ENCODE measurements around the gene TMC3. TPM values are rescaled to one million over a fixed set of nuclear protein-coding genes. Genes with fewer than 3 reads are reported as not detected.
A peak's percentile ranks its signal among the peaks of the same experiment; 100 is the strongest.

The TMC3 gene
- total RNA-seq, 1 donor from 2014 or later, result not detected

- Histone ChIP-seq H3K4me1 (peaks cover 25% of the 10 kb centered on the region), H3K4me3 (no peak overlapping the region), H3K27me3 (ENCODE audit: low read depth) (peaks cover 7% of the 10 kb centered on the region), H3K27ac (replicated peaks) (no peak overlapping the region), H3K9me3 (replicated peaks) (no peaks in the 10 kb centered on the region), H3K36me3 (no peaks in the 10 kb centered on the region)
- no peak for DNase-seq
- intact Hi-C loops (cut with micrococcal nuclease), result no loop called here
- TF ChIP-seq, protein P1, sequence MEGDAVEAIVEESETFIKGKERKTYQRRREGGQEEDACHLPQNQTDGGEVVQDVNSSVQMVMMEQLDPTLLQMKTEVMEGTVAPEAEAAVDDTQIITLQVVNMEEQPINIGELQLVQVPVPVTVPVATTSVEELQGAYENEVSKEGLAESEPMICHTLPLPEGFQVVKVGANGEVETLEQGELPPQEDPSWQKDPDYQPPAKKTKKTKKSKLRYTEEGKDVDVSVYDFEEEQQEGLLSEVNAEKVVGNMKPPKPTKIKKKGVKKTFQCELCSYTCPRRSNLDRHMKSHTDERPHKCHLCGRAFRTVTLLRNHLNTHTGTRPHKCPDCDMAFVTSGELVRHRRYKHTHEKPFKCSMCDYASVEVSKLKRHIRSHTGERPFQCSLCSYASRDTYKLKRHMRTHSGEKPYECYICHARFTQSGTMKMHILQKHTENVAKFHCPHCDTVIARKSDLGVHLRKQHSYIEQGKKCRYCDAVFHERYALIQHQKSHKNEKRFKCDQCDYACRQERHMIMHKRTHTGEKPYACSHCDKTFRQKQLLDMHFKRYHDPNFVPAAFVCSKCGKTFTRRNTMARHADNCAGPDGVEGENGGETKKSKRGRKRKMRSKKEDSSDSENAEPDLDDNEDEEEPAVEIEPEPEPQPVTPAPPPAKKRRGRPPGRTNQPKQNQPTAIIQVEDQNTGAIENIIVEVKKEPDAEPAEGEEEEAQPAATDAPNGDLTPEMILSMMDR (IDR thresholded peaks at IDR 0.05; ENCODE audit: borderline replicate concordance), result no peak
Observed at GRCh38 chr15:81407176-81407575, 33.2 kb upstream of the TMC3 start.

- H3K4me3 ChIP-seq, result no peak overlapping the region
- no peak overlapping the region for H3K27ac ChIP-seq (replicated peaks)
- H3K4me1 ChIP-seq, result no peaks in the 10 kb centered on the region
- TF ChIP-seq, protein P1 (IDR thresholded peaks at IDR 0.05; ENCODE audit: borderline replicate concordance), result peak; percentile 86
- peaks cover 4% of the 10 kb centered on the region for H3K9me3 ChIP-seq (replicated peaks)
- H3K27me3 ChIP-seq (ENCODE audit: low read depth), result peaks cover 7% of the 10 kb centered on the region
- DNase-seq, result no peak
- intact Hi-C loops (cut with micrococcal nuclease), result loop anchor here (2.0 kb wide), 1 partner anchor 124 kb away; no protein-coding TSS in a partner anchor
- H3K36me3 ChIP-seq, result no peaks in the 10 kb centered on the region
Observed at GRCh38 chr15:81400640-81401236, 26.7 kb upstream of the TMC3 start.

DNA sequence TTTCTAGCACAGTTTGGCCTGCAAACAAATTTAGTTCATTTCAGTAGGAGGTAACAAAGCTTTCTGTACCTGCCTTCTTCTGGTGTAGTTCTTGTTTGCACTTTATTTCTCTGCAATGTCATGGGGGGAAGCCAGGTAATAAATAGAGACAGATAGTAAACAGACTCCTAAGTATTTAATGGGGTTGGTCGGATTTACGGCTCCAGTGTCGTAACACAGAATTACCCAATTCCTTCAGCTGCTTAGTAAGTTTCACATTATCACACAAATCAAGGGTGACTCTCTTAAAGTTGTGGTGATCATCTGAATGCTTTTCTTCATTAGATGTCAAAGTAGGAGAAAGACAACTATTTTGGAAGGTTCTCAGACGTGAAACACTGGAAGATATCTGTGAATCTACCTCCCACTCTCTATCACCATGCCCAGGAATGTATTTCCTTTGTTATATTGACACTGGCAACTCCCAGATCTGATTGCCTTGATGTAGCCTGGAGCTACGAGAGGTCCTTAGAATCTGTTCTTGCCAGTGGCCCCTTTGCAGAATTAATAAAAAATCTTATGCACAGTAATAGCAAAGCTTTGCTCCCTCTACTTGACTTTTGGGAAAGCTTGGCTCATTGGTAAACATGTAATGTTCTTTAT, 25.0 kb upstream of the TMC3 start:
- Histone ChIP-seq H3K9me3 (replicated peaks) (peaks cover 4% of the 10 kb centered on the region), H3K4me3 (no peak overlapping the region), H3K4me1 (no peaks in the 10 kb centered on the region), H3K27ac (replicated peaks) (no peak overlapping the region), H3K36me3 (no peaks in the 10 kb centered on the region), H3K27me3 (ENCODE audit: low read depth) (no peaks in the 10 kb centered on the region)
- DNase-seq, result no peak
- TF ChIP-seq, protein P1 (IDR thresholded peaks at IDR 0.05; ENCODE audit: borderline replicate concordance), result no peak
- intact Hi-C loops (cut with micrococcal nuclease), result no loop called here

GRCh38 chr15:81398456-81398855, 24.4 kb upstream of the TMC3 start:
- DNase-seq, result no peak
- TF ChIP-seq, protein P1 (IDR thresholded peaks at IDR 0.05; ENCODE audit: borderline replicate concordance), result no peak
- Histone ChIP-seq H3K4me1 (no peaks in the 10 kb centered on the region), H3K27me3 (ENCODE audit: low read depth) (no peaks in the 10 kb centered on the region), H3K27ac (replicated peaks) (no peak overlapping the region), H3K36me3 (no peaks in the 10 kb centered on the region), H3K9me3 (replicated peaks) (peaks cover 4% of the 10 kb centered on the region), H3K4me3 (no peak overlapping the region)
- intact Hi-C loops (cut with micrococcal nuclease), result no loop called here

- DNase-seq, result no peak
- TF ChIP-seq, protein P1 (IDR thresholded peaks at IDR 0.05; ENCODE audit: borderline replicate concordance), result no peak
- H3K4me1 ChIP-seq, result no peaks in the 10 kb centered on the region
- no peaks in the 10 kb centered on the region for H3K36me3 ChIP-seq
- intact Hi-C loops (cut with micrococcal nuclease), result no loop called here
- no peak overlapping the region for H3K4me3 ChIP-seq
- no peaks in the 10 kb centered on the region for H3K27me3 ChIP-seq (ENCODE audit: low read depth)
- peaks cover 4% of the 10 kb centered on the region for H3K9me3 ChIP-seq (replicated peaks)
- H3K27ac ChIP-seq (replicated peaks), result no peak overlapping the region
Observed at GRCh38 chr15:81394603-81395002, 20.6 kb upstream of the TMC3 start.
